Thyroid gland (tissue), 4 donors: ENCODE data around the gene WDPCP.
"Not testable (repeated sequence)": the region's sequence is repeated elsewhere in the genome, so short reads cannot be mapped to it uniquely, and the experiment has no call there.

Experiments
- POLR2A ChIP-seq, 2 donors: fragments of 450-650 bp; IDR thresholded peaks; one replicate each; pipeline ENCODE4 v1.6.1; 2017; ENCODE audit warnings: antibody characterized with exemption in 2 of 2, mild to moderate bottlenecking in 2 of 2, moderate library complexity in 1 of 2
- TF ChIP-seq, protein P1 (sequence below), 6 experiments: fragments of 200-600 bp in 3 of 6; fragments of 450-650 bp in 3 of 6; sonication (generic) in 3 of 6; IDR thresholded peaks; one replicate each; pipeline ENCODE4 v1.5.1; 2016 to 2019; ENCODE audit warnings: antibody characterized with exemption in 6 of 6, mild to moderate bottlenecking in 2 of 6, inconsistent platforms in 1 of 6, moderate library complexity in 1 of 6

GRCh38 chr2:63573726-63574345 is 14.4 kb downstream of the WDPCP start:
- TF ChIP-seq, protein P1, sequence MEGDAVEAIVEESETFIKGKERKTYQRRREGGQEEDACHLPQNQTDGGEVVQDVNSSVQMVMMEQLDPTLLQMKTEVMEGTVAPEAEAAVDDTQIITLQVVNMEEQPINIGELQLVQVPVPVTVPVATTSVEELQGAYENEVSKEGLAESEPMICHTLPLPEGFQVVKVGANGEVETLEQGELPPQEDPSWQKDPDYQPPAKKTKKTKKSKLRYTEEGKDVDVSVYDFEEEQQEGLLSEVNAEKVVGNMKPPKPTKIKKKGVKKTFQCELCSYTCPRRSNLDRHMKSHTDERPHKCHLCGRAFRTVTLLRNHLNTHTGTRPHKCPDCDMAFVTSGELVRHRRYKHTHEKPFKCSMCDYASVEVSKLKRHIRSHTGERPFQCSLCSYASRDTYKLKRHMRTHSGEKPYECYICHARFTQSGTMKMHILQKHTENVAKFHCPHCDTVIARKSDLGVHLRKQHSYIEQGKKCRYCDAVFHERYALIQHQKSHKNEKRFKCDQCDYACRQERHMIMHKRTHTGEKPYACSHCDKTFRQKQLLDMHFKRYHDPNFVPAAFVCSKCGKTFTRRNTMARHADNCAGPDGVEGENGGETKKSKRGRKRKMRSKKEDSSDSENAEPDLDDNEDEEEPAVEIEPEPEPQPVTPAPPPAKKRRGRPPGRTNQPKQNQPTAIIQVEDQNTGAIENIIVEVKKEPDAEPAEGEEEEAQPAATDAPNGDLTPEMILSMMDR (IDR thresholded peaks at IDR 0.05) = not testable (repeated sequence)
- TF ChIP-seq POLR2A (IDR thresholded peaks at IDR 0.05) = not testable (repeated sequence)
